ENCODE measurements around the gene IL18R1. TPM values are rescaled to one million over a fixed set of nuclear protein-coding genes. Genes with fewer than 3 reads are reported as not detected.

Gene IL18R1
- total RNA-seq, 1 donor from 2014 or later = 4.5 TPM

DNA sequence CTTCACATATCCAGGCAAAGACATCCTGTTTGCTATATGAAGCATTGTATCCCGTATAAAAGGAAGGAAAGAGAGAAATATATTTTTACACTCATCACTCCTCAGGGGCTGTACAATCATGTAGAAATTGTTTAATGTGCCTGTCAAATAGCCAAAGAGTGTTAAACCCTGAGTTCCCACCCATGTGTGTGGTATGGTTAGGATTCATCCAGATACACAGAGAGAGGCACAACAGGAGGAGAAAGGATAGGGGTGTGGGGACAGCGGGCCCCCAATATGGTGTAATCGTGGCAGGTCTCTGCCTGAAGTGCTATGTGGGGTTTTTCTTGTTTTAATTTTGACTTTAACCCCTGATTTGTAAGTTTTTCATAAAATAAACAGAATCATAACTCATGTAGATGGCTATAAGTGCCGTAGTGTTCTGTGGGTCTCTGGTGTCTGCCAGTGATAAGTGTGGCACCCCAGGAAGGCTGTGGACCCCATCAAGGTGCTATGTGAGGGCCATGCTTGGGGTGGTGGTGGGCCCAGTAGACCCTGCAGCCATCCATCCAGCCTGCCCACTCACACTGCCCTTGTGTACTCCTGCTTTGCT lies 10.2 kb upstream of the IL18R1 start:
- DNase-seq = no peak

DNA sequence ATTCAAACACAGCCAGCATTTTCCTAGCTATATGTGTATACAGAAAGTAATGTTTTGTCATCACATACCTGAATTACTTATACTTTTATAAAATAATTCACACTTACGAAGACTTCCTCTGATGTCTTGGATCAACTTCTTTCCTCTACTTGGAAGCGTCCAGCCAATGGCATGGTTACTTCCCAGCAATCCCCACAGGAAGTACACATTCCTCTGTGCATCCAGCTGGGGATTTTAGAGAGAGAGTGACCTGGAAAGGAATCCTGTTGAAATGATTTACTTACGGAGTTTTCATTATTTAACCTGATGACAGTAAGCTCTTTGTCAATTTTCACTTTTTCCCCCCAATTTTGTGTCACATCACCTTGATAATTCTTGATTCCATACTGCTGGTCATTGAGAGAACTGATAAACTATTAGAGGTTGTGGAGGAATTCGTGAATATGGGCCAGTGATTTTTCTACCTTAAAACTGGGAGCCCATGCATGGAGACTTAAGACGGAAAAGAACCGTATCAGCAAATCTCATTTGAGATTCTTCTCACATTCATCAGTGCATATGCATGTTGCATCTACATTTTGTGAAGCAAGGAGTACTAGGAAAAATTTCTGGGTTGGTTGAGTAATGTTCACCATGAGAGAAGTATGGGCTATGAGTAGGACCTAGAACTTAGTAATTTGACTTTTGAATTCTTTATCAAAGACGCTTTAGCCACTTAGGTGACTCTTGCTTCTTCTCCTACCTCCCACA lies 9.0 kb upstream of the IL18R1 start:
- DNase-seq = no peak

DNA sequence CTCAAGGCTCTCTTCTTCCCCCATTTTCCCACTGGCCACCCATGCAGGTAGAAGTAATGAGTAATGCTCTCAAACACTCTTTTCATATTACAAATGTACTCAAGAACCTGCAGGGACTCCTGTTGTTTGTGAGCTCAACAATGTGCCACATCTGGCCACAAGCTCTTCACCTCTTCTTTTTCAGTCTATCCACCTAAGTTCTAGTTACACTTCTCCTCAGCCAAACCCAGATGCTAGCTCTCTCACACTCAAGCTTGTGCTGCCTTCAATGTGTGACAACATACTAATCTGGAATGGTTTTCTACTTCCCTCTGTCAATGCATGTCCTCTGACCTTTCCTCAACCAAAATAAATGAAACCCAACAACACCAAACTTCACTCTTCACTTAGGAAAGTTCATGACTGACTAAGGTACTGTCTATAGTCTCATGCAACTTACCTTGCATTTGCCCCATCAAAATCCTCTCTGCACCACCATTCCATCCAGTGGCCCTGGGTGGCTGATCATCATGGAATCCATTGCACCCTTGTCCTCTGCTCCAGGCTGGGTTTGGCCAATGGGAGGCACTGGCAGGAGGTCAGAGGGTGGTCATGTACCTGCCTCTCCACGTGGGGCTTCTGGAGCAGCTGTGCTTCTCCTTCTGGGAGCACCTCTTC lies 5.3 kb upstream of the IL18R1 start:
- no peak for DNase-seq

DNA sequence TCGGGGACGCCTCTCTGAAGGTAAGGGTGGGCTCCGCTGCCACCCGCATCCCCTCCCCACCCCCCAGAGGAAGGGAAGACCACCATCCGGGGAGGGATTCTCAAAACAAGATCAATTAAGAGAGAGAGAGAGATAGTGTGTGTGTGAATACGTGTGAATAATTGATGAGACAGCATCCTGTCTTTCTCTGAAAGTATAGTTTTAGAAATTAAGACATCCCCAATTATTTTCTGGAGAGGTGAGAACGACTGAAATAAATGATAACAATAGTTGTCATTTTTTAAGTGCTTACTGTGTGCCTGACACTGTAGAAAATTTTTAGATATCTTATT lies 751 bp downstream of the IL18R1 start:
- no peak for DNase-seq

DNA sequence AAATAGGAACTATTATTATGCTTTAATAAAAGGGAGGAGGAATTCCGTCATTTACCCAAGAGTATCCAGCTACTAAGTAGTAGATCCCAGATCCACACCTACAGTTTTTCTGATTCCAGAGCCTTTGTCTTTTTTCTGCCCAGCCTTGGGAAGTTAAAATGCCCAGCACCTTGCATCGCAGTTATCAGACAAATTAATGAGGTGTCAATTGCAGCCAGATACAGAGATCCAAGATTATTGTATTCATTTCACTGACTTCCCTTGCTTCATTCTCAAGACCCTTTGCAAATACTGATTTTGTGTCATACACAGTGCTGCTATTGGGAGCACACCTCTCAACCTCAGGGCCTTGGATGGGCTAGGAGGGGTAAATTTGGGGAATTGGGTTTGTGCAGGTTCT lies 1.1 kb downstream of the IL18R1 start:
- no peak for DNase-seq

DNA sequence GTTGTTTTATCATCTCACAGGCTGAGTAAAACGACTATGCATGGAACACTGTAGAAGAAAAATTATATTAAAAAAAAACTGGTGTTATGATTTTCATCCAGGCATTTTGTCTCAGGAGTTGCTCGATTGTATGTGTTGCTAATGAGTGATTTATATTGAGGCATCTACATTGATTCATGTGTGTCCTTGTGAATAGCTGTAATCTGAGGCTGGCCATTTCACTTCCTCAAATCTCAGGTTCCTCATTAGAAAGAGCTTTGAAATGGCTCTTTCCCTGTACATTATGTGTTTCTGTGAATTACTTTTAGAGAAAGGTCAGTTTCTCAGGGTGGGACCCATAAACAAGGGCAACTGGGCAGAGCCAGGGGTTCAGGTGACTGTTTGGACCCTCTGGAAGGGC lies 2.3 kb downstream of the IL18R1 start:
- no peak for DNase-seq

DNA sequence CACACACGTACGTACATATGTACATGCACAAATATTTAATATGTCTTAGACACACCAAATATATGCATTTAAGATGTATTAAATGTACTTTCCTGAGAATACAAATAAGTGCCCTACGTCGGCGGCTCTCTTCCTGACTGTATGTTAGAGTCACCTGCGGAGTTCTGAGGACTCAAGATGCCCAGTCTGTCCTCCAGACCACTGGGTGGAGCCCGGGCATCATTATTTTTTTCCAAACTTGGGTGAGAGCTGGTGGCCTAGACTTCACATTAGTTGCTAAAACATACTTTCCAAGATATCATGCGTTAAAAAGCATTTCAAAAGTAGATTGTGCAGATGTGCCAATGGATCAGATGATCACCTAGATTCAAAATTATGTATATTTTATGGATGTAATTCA lies 2.9 kb downstream of the IL18R1 start:
- DNase-seq = no peak

DNA sequence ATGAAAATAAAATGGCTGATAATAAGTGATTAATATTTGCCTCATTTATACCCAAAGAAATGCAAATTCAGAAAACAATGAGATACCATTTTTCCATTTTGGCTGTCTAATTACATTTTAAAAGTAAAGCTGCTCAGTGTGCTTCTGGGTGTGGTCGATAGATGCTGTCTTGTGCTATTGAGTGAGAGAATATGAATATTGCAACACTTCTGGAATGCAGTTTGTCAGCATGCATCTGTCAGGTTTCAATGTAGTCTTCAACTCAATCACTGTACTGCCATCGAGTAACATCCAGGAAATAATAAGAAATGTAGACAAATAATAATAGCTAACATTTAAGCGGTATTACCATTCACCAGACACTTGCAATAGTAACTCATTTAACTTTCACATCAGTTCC lies 3.9 kb downstream of the IL18R1 start:
- no peak for DNase-seq

DNA sequence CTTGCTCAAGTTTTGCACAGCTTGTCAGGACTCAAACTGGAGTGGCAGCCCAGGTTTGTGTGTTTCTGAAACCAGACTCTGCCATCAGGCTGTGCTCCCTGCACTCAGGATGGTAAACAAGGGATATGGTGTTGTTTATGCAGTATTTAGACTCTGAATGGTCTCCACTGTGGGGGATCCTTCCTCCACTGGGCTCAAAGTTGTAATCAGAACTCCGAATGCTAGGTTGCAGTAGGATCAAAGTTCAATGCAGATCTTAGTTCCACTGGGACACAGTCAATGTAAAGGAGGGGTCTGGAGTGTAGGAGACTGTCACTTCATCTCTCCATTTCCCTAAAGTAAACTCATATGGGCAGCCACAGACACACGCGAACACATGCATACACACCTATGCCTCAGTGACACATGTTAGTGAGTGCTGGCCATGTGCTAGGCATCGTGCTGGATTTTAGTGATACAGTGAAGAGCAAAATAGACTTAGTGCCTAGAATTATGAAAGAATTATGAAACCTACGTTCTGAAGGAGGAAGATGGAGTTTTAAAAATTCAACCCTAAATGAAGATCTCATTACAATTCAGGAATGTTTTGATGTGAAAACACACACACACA lies 6.1 kb downstream of the IL18R1 start:
- DNase-seq = no peak

DNA sequence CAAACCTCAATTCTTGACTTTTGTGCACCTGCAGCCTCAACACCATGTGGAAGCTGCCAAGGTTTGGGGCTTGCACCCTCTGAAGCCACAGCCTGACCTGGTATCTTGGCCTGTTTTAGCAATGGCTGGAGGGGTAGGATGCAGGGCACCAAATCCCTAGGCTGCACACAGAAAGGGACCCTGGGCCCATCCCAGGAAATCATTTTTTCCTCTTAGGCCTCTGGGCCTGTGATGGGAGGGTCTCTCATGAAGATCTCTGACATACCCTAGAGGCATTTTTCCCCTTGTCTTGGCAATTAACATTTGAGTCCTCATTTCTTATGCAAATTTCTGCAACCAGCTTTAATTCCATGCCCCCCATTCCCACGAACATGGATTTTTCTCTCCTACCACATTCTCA lies 10.2 kb downstream of the IL18R1 start:
- DNase-seq = no peak

DNA sequence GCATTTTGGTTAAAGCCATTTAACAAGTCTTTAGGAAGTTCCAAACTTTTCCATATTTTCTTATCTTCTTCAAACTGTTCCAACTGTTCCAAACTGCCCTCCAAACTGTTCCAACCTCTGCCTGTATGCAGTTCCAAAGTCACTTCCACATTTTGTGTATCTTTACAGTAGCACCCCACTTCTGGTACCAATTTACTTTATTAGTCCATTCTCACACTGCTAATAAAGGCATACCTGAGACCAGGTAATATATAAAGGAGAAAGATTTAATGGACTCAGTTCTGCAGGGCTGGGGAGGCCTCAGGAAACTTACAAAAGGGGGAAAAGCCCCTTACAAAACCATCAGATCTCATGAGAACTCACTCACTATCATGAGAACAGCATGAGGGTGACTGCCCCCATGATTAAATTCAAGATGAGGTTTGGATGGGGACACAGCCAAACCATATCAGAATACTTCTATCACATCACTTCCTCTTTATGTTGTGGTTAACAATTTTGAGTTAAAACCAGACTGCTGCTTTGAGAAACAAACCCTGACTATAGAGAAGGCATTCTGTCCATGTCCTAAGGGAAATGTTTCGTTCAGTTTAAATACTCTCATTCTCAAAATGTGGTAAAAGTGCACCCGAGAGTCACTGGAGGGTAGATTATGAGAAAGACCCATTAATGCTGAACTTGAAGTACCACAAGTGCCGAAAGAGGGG lies 11.0 kb downstream of the IL18R1 start:
- no peak for DNase-seq

DNA sequence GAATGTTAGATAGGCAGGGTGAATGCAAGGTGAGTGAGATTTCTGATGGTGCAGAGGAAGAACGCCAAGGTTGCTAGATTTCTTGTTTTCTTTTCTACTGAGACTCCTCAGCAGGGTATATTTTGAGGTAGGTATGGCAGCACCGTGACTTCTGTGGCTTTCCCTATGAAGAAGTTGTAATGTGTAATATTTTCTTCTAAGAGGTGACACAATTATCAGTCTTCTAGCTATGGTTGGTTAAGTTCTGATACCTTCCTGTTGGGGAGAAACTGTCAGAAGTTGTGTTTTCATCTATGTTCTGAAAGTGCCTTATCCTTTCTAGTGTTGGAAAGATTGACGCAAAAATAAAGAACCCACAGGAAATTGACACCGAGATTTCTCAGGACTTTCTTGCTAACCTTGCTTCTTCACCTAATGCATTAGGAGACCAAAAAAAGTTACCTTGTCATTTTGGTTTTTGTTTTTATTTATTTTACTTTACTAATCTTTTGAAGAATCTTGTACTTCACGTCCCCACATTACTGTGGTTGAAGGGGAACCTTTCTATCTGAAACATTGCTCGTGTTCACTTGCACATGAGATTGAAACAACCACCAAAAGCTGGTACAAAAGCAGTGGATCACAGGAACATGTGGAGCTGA lies 11.9 kb downstream of the IL18R1 start:
- no peak for DNase-seq

DNA sequence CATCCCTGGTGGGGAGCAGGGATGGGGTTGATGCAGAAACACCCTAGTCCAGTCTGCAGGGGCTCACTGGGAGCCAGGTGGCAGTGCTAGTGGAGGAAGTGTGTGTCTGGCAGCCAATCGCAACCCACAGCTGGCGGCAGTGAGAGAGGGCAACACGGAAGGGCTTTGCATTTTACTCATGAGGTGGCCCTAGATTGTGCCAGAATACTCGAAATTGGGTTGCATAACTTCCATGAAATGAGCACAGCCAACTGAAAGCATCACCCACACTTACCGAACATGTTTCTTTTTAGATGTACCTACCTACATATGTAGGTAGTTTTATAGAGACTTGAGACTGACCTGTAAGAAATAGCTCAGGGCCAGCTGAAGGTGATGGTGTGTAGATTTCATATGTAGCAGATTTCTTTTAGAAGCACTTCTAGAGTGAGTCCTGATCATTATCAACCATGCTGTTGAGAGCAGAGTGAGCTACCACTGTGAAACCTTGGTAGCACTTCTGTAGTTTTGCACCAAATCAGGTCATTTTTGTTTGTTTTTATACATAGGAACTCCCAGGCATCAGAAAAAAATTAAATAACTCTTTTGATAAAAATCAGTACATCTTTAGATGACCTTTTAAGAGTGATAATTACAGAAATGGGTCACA lies 13.0 kb downstream of the IL18R1 start:
- DNase-seq = no peak

DNA sequence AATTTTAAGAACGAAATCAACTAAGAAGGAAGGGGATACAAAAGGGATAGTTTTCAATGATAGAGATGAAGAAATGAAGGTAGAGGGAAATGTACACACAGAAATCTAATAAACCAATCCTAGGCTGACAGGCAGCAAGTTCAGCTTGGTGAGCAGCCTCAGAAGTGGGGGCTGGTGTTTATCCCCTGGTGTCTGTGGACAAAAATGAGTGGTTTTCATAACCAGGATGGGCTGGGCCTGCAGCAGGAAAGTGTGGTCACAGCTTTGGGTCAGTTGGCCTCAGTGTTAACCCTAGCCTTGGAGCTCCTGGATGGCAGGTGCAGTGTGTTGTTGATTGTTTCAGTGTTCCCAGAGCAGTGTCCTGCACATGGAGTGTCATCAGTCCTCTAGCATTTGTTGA lies 14.3 kb downstream of the IL18R1 start:
- DNase-seq = no peak

DNA sequence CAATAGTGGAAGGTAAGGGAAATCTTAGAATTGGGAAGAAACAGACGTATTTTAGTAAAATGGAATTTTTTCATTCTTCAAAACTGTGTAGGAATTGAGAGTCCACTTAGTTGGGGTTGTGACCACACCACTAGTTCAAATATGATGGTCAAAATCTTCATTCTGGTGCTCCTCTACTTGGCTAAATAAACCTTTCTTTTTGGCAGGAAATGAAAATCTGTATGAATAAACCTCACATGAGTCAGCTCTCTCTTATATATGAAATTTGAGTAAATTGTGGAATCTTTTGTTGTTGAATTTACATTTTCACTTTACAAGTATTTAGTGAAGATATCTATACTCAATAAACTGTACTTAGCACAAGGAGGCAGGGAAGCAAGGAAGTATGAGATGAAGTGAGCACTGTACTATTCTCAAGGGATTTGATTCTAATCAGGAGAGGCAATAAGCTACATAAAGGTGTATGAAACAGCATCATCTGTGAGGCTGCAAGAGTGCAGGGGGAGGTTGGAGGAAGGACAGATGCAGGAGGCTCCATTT lies 20.5 kb downstream of the IL18R1 start:
- no peak for DNase-seq

DNA sequence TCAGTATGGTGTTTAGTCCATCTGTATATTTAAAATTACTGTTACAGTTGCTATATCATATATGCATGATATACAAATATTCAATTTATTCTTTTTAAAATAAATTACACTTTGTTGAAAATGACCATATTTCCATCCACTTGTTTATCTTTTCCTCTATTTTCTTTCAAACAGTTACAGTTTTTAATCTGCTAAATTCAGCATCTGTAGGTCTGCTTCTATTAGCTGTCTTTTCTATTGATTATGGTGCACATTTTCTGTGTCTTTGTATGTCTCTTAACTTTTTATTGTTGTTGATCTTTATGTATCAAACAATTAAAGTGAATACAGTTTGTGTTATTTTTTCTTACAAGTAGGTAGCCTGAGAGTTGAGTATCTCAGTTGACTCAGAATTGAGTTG lies 28.1 kb downstream of the IL18R1 start:
- DNase-seq = no peak

DNA sequence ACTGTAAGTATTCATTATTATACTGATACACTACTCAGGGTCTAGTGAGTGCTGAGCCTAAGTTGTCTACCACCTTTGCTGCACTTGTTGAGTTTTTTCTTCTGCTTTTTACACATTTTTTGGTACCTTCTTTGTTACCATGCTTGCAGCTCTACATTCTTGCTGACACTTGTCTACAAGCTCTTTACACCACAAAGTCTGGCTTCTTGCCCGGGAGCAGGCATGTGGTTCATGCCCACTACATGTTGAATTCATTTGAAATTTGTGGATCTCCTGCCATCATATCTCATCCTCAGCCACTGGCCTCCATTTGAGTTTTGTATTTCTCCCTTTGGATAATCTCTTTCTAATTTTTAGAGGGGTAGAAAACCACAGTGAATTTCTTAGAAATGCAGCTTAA lies 29.9 kb downstream of the IL18R1 start:
- no peak for DNase-seq

DNA sequence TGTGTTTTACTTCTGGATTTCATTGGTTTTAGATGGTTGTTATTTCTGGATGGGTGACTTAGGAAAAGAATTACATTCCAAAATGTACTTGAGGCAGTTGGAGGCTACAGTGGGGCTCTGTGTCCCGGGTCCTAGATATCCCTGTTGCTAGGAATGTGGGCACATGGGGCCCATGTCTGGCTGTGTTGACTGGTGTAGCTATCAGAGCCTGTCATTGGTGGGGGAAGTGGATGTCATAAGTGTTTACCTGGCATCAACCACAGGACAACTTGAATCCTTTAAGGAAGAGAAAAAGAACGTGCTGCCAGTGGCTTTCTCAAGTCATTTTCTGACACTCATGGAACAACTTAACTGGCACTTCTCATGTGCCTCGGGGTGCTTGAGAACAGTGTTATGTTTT lies 30.4 kb downstream of the IL18R1 start:
- no peak for DNase-seq

DNA sequence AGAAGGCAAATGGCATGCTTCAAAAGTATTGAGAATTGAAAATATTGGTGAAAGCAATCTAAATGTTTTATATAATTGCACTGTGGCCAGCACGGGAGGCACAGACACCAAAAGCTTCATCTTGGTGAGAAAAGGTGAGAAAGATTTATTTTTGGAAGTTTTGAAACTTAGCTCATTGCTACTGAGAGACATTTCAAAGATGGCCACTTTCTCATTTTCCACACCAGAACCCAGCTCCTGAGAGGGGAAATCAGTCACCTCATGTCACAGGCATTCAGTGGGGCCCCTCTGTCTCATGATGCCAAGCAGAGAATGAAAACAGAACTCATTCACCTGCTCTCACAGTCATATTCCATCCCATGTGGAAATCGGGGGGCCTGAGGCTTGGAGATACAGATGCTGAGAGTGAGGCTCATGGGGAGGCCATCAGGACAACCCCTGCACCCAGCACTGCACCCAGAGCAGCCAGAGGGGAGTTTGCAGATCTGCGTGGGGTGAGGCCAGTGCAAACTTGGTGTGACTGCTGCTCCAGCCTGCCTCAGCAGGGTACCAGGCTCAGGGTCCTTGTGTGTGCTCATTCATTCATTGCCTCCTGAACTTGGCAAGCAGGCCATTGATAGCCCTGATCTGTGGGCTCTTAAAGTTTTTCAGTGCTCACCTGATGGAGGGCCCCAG lies 31.4 kb downstream of the IL18R1 start:
- no peak for DNase-seq

DNA sequence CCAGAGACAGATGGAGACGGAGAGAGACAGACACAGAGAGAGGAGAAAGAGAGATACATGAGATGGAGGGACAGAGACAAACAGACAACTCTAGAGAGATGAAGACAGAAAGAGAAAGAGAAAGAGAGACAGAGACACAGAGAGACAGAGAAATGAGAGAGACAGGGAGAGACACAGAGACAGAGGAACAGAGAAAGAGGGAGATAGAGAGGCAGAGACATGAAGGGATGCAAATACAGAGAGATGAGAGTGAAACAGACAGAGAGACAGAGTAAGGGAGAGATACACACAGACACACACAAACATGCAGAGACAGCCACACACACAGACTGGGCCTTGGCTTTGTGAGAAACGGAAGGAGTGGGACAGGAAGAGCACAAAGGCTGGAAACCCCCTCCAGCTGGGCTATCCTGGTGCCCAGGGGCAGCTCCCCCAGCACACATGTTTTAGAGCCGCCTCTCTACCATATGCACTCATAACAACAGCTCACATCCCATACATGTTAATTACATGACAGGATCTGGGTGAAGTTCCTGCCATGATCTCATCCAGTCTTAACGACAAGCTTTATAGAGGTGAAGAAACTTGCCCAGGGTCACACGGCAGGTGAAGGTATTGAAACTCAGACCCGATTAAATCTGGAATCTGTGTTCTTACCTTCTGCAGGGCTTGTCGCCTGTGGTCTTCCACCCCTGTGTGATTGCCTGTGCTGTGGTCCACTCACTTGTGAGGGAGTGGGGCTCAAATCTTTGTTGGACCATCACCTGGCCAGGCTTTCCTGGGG lies 32.4 kb downstream of the IL18R1 start:
- DNase-seq = no peak

All from skin of body (tissue), 2 donors.